NCI-H446 (cell line): ENCODE measurements around the gene POC1B.

Experiments
- DNase-seq, 2 experiments: peaks; one replicate each; lab custom pipeline; 2025; lab: John Stamatoyannopoulos, UW

The POC1B gene

GRCh38 chr12:89389755-89390661, 135.8 kb downstream of the POC1B start:
- no peak for DNase-seq

DNA sequence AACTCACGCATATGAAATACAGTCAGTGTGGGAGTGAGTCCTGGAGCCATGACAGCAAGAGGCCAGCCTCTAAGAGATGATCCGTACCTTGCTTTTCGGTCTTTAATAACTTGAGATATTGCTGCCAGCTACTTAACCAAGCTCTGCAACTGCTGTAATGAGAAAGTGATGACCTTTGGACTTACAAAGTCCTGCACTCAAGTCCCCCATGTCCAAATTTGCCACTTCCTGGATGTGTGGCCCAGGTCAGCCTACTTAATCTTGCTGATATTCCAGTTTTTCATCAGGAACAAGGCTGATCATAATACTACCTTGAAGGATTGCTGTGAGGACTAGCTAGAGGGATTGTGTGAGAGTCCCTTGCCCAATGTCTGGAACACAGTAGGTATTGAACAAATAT, 139.7 kb downstream of the POC1B start:
- no peak for DNase-seq

- DNase-seq: no peak
Measured at GRCh38 chr12:89384807-89385206, 141.0 kb downstream of the POC1B start.

- DNase-seq: peak in 1 of 2 experiments; percentile 41
Measured at GRCh38 chr12:89384050-89384758, 141.6 kb downstream of the POC1B start.

GRCh38 chr12:89383235-89384049, 142.4 kb downstream of the POC1B start:
- no peak for DNase-seq

DNA sequence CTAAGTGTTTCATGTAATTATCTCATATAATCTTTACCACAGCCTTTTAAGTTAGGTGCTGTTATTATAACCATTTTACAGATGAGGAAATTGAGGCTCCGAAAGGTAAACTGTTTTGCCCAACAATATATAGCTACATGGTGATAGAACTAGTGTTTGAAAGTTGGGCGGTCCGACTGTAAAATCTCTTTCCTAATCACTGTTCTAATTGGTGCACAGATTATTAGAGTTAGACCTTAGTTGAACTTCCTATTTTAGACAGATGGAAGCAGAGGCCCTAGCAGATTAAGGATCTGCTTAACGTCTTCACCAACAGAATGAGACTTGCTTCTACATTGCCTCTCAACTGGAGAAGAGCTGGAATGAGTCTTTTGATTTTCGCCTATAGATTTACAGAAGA, 143.5 kb downstream of the POC1B start:
- no peak for DNase-seq

DNA sequence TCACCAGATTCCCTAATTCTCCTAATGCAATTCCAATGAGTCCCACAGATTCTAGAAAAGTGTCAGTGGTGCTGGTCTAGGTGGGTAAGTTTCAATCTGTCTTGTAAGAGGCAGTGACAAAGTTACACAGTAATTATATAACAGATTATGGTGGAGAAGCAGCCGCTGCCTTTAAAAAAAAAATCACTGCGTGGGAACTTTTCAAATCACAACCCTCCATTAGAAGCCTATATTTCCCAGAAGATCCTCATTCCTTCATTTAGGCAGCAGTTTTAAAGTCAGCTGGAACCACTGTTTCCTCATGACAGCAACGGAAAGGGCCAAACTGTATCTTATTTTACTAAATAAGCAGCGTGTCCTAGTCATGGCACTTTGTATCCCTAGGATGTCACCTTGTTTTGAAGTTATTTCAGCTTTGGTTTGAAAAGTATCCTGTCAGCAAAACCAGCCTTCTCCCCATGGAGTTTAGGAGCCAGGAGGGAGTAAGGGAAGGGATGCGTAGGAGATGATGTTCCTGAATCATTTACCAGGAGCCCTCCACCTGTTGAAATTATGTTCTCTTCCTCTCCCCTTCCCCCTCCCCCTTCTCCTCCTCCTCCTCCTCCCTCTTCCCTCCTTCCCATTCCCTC, 145.9 kb downstream of the POC1B start:
- no peak for DNase-seq

DNA sequence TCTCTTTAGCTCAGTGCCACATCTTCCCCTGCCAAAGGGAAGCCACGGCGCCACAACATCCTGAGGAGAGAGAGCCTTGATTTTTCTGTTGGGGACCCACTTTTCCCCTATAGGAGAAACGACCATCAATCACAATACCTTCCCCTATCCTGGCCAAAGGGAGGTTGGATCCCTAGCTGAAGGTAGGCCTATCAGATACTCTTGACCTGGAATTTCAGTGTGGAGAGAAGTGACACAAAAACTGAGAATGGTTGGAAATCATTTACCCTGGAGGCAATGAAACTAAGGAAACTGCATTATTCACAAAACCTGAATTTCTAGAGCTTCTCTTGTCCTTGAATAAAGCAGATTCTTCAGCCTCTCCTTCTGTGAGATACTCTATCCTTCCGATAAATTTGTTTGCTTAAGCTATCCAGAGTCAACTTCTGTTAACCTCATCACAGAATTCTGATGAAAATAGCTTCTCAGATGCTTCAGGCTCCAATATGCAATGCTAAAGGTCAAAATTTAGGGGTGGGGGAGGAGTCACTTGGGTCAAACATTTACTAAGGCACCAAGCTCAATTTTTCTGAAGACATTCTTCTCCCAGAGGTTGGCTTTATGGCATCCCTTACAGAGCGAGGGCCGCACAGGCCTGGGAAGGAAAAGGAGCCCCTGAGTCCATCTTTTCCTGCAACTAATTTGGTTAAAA, 146.6 kb downstream of the POC1B start:
- no peak for DNase-seq

- no peak for DNase-seq
Measured at GRCh38 chr12:89376844-89377243, 149.0 kb downstream of the POC1B start.

GRCh38 chr12:89376202-89376529, 149.7 kb downstream of the POC1B start:
- DNase-seq: no peak

DNA sequence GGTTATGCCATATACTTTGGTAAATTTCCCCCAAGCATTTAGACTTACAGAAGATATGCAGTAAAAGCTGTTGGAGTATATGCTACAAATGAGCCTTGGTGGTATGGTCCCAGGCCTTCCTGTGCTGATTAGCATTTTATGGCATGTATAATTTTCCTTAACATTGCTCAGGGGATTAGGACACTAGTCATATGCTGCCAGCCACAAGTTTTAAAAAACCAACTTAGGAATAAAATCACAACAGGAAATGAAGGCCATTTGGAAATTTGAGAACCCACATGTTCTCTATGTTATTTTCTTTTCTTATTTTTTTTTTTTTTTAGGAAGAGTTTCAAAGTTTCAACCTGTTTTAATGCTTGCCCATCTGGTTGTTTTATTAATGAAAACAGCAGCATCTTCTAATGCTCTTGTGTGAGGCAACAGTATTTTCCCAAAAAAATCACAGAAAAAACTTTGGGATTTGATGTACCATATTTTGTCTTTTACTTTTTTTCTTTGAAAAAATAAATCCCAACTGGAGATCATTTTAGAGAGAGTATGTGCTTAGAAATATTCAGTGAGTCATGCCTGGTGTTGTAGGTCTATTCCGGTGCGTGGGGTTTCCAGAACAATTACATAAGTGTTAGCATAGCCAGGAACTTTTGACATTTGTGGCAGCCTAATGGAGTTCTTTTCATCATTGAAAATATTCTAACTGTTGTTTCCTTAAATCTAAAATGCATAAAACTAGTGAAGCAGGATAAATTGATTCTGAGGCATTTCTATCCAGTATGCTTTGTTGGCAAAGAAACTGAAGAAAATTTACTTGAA, 151.9 kb downstream of the POC1B start:
- DNase-seq: no peak

GRCh38 chr12:89372584-89373370, 153.1 kb downstream of the POC1B start:
- no peak for DNase-seq

- peak in 1 of 2 experiments; percentile 34 for DNase-seq
Measured at GRCh38 chr12:89370850-89371249, 155.0 kb downstream of the POC1B start.

- DNase-seq: no peak
Measured at GRCh38 chr12:89370421-89370831, 155.4 kb downstream of the POC1B start.
